GM21423 (cell line): Measurements from ENCODE around the gene OR2S2.
"Not testable (repeated sequence)": the region's sequence is repeated elsewhere in the genome, so short reads cannot be mapped to it uniquely, and the experiment has no call there.

Experiments
- ATAC-seq: cut with Tn5 transposase; IDR thresholded peaks from one replicate; pipeline ENCODE4 v1.9.1; 2021; ENCODE audit warnings: mild to moderate bottlenecking, moderate library complexity; ENCODE audit not compliant: unreplicated experiment

The OR2S2 gene, protein sequence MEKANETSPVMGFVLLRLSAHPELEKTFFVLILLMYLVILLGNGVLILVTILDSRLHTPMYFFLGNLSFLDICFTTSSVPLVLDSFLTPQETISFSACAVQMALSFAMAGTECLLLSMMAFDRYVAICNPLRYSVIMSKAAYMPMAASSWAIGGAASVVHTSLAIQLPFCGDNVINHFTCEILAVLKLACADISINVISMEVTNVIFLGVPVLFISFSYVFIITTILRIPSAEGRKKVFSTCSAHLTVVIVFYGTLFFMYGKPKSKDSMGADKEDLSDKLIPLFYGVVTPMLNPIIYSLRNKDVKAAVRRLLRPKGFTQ

DNA sequence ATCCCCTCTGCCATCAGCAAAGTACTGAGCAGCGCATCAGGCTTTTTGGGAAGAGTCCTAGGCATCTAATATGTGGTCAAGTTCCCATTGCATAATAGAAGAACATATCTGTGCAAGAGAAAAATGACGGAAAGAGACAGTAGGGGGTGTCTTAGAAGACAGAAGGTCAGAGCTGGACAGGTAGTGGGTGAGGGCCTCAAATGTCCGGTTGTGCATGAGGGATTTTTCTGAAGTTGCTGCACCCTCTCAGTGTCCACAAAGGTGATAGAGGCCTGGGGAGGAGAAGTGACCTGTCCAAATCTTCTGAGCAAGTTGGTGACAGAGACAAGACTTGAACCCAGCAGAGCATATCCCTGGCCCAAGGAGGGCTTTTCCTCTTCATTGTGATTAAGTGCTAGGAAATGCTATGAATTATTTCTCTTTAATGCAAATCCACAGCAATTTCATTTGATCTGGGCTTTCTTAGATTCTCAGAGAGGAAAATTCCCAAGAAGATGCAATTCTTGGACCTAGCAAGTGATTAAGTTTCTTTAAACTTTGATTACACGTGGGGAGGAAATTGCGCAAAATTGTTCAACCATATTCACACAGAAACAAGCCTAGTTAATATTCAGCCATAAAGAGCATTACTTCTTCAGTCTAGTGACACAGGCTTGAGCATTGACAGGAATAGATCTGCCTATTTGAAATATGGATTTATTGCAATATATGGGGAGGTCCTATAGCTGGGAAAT lies at the start of gene OR2S2:
OR2S2 (minus strand) TSS at position 51 of the 734 bp plus-strand sequence. CDS start 56 bp downstream, outside the sequence.
- ATAC-seq, result no peak

DNA sequence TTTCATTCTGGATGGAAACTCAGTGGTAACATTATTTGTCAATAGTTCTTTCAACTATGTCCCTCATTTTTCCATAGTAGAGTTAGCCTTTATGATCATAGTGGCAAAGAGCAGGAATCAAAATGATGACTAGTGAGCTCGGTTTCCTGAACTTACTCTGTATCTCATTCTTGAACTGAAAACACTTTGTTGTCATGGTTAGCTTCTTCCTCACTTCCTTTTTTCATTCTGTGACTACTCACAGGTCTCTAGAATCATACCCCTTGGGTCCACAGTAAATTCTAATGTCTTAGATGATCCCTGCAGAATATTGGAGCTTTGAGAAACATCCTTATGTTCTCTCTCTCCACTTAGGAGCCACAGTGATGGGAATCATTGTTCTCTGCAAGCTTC lies 49.4 kb upstream of the OR2S2 start:
- no peak for ATAC-seq

DNA sequence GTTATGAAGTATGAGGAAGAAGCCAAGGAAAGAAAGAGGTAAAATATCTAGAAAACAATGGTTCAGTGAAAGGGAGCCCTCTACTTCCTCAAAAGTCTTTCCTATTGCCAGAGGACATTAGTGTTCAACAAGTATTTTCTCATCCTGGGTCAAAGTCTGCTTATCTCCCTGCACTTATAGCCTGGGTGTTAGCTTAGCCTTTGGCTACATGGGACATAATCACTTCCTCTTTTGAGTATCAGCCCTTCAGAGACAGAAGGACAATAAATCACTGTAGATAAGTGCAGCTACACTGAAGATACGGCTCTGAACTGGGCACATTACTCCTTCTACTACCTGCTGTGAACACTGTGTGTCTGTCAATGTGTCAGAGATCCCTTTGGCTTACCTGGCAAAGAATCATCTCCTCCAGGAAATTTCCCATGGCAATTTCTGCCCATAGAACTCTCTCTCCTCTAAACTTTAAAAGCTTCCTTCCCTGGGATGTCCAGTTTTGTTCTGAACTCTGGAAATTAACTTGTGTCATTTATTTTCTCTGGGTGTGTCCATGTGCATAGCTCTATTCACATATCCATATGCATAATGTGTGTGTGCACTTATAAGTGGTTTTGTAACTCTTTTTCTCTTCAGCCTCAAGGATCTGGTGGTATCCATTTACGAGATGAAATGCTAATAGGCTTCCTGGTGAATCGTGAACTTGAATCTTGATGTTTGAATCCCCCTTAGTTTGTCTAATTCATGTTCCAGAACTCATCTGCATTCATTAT lies 48.8 kb upstream of the OR2S2 start:
- no peak for ATAC-seq

DNA sequence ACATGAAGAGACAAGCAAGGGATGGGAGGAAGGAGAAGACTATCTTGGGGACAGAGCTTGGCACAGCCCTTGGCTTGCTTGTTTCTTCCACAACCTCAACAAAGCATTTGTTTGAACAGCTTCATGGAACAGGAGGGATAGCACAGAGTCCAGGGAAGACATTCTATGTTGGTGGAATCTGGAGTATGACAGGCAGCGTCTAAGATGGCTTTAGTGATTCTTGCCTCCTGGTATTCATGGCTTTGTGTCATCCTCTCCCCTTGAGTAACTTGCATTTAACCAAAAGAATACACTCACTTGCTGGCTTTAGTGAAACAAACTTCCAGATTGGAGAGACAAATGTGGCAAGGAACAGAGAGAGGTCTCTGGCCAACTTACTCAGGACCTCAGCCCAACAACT lies 47.9 kb upstream of the OR2S2 start:
- no peak for ATAC-seq

DNA sequence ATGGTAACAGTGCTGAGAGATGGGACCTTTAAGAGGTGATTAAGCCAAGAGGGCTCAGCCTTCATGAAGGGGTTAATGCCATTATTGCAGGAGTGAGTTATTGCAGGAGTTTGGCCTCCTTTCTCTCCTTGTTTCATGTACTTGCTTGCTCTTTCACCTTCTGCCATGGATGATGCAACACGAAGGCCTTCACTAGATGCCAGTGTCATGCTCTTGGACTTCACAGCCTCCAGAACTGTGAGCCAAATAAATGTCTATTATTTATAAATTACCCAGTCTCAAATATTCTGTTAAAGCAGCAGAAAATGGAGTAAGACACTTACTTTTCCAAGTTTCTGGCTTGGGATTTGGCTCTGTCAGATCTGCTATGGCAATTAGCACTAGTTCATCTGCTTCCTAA lies 40.4 kb upstream of the OR2S2 start:
- ATAC-seq, result no peak

DNA sequence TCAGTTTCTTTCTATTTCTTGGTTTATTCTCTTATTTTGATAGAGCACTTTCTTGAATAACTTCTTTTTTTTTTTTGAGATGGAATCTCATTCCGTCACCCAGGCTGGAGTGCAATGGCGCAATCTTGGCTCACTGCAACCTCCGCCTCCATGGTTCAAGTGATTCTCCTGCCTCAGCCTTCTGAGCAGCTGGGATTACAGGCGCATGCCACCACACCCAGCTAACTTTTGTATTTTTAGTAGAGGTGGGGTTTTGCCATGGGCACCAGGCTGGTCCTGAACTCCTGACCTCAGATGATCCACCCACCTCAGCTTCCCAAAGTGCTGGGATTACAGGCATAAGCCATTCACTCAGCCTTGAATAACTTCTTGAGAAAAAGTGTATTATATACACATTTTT lies 39.1 kb upstream of the OR2S2 start:
- ATAC-seq, result not testable (repeated sequence)

DNA sequence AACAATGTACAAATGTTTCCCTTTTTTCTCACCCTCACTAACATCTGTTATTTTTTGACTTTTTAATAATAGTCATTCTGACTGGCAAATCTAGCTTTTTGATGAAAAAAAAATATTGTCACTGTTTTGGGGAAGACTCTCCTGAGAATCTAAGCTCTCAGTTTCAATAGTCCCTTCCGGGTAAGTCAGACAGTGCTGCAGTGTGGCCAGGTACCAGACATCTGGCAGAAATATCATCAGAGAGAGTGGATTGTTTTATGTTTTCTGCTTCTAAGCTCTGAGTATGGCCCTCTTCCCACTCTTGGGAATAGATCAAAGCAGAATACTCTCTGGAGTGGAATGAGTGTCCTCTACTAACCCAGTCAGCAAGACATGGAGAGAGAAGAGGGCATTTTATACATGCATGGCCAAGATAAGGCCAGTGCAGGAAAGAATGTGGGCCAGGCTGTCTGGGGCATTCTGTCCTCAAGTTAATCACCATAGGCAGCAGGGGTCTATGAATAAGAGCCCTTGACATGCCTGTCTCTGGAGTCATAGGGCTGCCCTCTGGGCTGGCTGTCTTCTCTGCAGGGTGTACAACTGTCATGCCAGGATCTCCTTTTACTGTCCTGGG lies 38.5 kb upstream of the OR2S2 start:
- no peak for ATAC-seq

DNA sequence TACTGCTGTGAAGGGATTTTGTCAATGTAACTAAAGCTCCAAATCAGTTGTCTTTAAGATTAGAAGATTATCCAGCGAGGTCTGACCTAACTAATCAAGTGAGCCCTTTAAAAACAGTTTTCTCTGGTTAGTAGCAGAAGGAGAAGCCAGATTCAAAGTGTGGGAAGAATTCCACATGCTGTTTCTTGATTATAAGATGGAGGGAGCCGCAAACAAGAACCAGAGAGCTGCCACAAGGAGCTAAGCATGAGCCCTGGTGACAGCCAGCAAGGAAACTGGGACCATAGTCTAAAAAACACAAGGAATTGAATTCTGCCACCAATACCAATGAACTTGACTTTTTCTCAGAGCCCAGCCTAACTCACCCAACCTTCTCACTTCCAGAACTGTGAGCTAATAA lies 37.0 kb upstream of the OR2S2 start:
- ATAC-seq, result no peak

DNA sequence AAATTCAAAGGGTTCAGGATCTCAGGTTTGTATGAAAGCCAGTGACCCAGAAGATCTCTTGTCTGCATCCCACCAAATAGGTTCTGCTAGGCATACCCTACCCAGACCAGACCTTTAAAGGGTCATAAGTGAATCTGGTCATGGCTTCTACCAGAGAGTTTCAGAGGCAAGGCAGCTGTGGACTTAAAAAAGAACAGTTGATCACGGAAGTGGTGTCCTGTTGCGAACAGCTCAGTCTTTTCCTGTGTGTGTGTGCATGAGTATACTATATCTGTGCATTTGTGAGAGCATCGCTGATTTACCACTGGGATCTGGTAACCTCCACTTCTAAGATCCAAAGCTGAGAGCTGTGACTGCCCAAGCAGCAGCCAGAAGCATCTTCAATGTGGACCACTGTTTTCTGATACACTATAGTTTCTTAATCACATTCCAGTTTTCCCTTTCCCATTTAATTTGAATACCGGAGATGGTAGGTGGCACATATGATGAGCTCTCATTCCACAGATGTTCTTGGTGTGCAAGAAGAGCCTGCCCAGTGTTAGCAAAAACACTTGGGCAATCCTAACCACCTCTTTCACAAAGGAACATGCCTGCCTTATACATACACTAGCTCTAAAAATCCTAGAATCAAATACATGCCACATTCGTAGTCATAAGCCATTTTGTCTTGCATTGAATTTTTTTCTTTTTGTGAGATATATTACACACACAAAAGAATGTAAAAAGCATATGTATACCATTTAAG lies 36.2 kb upstream of the OR2S2 start:
- no peak for ATAC-seq

DNA sequence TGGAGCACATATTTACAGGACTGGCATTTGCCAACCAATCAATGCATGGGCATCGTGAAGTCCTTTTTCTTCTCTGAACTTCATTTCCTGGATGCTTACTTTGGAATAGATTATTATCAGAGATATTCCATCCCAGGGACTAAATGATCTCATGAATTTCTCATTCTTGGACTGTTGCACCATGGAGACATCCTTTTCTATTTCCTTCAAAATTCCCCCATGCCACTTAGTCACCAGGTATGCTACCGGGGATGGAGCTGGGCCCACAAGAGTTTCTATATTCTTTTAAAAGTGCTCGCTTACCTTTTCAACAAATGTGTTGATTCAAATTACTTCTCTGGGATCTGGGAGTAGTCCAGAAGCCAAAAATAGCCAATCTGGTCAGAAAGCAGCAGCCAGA lies 35.2 kb upstream of the OR2S2 start:
- not testable (repeated sequence) for ATAC-seq

DNA sequence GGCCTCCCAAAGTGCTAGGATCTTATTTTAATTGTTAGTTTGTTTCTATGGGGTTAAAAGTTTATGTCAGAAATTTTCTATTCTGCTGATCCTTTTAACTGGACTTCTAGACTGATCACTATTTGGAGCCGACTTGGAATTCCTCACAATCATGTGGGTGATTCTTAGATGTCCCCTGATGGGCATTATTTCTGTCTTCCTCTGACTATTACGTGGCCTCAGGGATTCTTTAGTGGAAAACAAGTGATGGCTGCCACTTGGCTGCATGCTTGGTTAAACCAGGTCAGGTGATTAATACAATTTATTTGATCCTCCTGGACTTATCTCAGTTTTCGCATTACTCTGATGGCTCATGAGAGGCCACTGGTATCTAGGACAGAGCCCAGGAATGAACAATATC lies 32.2 kb upstream of the OR2S2 start:
- ATAC-seq, result no peak

DNA sequence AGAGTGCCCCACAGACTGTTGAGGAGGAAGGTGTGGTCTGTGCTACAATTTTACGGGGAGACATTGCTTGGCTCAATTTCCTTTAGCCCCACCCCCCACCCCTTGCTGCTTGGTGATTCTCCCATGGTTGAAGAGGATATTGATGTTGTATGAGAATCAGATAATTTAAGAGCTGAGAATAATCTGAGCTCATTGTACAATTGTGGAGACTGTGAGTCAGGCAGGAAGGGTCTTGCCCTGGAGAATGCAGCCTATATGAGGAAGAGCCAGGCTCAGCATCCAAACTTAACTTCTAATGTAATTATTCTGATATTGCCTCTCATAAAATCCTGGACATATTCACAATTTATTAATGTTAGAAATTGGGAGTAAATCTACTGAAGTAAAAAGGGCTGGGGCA lies 26.1 kb upstream of the OR2S2 start:
- no peak for ATAC-seq

DNA sequence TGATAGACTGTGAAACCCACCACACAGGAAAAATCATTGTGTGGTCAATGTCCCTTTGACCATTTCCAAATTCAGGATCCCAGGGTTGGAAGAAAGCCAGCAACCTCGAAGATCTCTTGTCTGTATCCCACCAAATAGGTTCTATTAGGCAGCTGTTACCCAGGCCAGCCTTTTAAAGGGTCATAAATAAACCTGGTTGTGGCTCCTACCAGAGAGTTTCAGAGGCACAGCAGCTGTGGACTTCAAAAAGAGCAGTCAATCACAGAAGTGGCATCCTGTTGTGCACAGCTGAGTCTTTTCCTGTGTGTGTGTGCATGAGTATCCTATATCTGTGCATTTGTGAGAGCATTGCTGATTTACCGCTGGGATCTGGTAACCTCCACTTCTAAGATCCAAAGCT lies 23.7 kb upstream of the OR2S2 start:
- ATAC-seq, result no peak

DNA sequence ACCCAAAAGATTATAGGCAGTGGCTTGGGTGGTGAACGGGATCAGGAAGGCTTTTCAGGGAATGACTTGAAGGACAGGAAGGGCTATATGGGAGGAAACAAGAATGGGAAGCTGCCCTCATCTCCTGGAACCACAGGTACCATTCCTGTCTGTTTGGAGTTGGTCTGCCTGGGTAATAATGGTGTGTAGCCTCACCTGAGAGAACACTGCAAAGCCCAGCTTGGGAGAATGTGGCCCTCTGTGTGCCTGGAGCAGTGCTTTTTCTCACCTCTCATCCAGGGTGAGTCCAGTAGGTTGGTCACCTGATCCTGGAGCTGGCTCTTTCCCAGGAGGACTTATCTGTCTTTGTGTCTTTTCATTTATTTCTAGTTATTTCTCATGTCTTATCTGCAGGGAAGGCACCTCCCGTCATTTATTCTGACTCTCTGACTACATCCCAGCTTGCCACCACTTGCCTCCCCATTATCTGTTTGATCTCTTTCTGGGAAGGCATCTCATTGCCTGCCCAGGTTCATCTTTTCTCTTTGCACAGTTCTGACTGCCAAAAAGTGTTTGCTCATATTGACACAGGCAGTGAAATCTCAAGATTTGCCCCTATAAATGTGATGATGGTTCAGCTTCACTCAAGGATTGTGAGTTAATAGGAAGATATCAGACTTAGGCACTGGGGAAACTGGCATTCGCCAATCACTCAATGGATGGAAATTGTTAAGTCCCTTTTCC lies 22.5 kb upstream of the OR2S2 start:
- ATAC-seq, result no peak

DNA sequence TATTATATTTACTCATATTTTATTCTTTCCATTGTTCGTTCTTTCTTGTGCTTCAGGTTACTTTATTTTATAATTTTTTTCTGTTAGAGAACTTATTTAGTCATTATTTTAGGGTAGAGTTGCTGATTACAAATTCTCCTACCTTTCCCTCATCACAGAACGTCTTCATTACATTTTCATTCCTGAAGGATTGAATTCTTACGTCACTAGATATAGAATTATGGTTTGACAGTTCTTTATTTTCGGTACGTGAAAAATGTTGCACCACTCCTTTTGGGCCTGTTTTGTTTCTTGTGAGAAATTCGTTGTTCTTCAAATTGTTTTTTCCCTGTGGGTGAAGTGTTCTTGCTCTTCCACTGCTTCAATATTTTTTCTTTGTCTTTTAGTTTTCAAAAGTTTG lies 20.8 kb upstream of the OR2S2 start:
- no peak for ATAC-seq

DNA sequence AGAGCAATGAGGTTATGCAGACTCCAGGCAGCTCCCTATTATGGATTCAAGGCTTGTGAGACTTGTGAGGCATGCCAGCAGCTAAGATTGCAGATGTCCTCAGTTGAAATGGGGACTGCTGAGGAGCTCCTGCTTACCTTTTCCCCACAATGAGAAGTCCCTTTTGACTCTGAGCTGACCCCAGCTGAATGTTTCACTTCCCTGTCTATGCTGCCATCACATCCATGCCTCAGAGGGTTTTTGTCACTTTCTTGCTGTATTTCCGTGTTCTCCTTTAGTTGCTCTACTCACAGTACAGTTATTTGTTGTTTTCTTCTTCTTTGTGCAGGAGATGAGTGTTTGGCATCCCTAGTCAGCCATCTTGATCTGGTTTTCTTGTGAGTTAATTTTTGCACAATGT lies 18.8 kb upstream of the OR2S2 start:
- no peak for ATAC-seq

DNA sequence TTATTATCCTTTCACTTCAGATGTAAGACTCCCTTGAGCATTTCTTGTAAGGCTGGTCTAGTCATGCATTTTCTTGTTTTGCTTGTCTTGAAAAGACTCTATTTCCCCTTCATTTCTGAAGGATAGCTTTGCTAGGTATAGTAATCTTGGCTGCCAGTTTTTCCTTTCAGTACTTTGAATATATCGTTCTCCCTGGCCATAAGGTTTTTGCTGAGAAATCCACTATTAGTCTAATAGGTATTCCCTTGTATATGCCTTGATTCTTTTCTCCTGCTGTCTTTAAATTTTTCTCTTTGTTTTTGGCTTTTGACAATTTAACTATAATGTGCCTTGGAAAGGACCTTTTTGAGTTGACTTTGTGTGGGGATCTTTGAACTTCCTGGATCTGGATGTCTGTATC lies 16.8 kb upstream of the OR2S2 start:
- no peak for ATAC-seq

DNA sequence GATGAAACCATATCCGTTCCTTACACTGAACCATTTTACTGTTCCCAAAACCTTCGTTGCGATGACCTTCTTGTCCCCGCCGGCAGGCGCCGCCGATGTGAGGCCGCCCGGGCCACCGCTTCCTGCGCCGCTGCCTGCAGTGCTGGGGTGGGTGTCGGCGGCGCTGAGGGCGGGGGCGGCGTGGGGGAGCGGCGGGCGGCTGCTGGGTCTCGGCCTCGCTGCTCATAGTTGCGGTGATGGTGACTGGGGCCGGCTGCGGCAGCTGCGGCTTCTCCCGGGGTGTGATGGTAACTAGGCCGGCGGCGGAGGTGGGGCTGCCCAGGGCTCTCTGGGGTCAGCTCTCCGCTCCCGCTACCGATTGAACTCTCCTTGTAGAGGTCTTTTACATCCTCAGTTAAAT lies 14.1 kb upstream of the OR2S2 start:
- no peak for ATAC-seq

DNA sequence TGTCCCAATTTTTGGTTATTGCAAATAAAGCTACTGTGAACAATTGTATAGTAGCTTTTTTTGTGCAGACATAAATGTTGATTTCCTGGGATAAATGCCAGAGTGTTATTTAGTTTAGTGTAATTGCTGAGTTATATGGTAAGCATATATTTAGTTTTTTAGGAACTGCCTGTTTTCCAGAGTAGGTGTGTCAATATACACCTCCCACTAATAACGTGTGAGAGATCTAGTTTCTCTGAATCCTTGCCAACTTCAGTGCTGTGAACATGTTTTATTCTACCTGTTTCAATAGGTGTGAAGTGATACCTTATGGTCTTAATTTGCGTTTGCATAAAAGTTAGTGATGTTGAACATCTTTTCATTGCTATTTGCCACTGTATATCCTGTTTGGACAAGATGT lies 9.1 kb upstream of the OR2S2 start:
- ATAC-seq, result no peak

DNA sequence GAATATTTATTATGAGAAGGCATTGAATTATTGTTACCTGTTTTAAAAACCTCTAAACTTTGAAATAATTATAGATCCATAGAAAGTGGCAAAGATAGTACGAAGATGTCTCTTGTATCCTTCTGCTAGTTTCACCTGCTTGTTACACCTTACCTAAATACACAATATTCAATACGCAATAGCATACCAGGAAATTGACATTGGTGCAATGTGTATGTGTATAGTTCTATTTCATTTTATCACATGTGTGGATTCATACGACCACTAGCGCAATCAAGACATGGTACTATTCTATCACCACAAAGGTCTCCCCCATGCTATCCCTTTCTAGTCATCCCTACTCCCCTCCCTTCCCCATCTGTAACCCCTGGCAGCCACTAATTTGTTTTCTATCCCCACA lies 8.5 kb upstream of the OR2S2 start:
- no peak for ATAC-seq
